Suppressor macrophage treated with lipopolysaccharide for 1 hour (primary cell): ENCODE data around the gene SLCO1B1.
"Not testable (repeated sequence)": the region's sequence is repeated elsewhere in the genome, so short reads cannot be mapped to it uniquely, and the experiment has no call there.

Experiments
- DNase-seq, 3 donors: peaks; one replicate each; pipeline ENCODE4 v3.0.0-alpha.2; 2020 to 2022

SLCO1B1 gene, protein sequence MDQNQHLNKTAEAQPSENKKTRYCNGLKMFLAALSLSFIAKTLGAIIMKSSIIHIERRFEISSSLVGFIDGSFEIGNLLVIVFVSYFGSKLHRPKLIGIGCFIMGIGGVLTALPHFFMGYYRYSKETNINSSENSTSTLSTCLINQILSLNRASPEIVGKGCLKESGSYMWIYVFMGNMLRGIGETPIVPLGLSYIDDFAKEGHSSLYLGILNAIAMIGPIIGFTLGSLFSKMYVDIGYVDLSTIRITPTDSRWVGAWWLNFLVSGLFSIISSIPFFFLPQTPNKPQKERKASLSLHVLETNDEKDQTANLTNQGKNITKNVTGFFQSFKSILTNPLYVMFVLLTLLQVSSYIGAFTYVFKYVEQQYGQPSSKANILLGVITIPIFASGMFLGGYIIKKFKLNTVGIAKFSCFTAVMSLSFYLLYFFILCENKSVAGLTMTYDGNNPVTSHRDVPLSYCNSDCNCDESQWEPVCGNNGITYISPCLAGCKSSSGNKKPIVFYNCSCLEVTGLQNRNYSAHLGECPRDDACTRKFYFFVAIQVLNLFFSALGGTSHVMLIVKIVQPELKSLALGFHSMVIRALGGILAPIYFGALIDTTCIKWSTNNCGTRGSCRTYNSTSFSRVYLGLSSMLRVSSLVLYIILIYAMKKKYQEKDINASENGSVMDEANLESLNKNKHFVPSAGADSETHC

DNA sequence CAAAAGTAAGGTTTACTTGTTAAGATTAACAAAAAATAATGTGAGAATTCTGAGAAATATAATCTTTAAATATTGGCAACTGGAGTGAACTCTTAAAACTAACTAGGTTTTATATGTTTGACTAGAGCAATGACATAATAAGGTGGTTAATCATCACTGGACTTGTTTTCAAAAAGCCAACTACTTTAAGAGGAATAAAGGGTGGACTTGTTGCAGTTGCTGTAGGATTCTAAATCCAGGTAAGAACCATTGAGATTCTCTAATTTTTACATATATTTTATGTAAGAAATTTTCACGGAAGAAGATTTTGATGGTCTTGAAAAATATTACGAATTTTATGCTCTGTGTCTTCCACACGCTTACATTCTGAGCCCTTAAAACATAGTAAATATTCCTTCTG, at the start of gene SLCO1B1:
Gene SLCO1B1 (plus strand): TSS at position 197 of the 400 bp plus-strand sequence. CDS start 10,381 bp downstream, outside the sequence.
- no peak for DNase-seq

DNA sequence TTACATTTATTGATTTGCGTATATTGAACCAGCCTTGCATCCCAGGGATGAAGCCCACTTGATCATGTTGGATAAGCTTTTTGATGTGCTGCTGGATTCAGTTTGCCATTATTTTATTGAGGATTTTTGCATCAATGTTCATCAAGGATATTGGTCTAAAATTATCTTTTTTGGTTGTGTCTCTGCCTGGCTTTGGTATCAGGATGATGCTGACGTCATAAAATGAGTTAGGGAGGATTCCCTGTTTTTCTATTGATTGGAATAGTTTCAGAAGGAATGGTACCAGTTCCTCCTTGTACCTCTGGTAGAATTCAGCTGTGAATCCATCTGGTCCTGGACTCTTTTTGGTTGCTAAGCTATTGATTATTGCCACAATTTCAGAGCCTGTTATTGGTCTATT, 46.2 kb upstream of the SLCO1B1 start:
- DNase-seq = not testable (repeated sequence)

DNA sequence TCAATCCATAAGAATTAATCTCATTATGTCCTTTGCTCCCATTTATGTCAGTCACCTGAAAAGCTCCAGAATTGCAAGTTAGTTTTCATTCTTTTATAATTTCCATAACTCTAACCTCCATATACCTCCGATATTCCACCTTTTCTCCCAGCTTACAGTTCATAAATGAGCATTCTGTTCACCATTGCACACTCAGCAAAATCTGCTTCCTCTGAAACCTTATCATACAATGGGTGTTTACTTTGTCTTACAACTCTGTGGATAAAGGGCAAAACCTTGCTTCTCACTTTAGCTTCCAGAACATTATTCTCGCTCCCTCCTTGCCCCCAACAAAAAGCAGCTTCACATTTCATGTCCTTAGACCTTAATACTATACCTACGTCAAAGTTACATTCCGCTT, 19.3 kb upstream of the SLCO1B1 start:
- no peak for DNase-seq

DNA sequence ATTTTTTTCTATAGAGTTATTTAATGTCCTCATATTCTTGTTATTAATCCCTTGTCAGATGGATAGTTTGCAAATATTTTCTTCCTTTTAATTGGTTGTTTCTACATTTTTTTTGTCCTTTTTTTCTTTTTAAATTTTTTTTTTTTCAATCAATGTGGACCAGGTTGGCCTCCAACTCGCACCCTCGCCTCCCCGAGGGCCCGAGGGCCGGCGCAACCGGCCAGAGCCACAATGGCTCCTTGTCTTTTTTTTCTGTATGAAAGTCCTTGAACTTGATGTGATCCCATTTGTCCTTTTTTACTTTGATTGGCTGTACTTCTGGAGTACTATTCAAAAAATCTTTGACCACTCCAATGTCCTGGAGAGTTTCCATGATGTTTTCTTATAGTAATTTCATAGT, 17.7 kb upstream of the SLCO1B1 start:
- DNase-seq = no peak

DNA sequence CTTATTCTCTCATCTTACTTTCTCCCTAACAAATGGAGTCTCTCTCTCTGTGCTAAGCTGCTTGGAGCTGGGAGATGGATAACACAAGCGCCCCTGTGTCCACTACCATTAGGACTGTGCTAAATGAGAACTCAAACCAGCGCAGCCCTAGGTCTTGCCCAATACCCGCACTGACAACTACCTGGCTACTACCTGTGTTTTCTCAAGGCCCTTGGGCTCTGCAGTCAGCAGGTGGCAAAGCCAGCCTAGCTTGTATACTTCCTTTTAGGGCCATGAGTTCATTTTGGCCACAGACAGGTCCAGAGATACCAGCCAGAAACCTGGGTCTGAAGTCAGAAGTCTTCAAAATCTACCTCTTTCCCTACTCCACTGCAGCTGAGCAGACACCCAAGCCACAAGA, 13.0 kb upstream of the SLCO1B1 start:
- DNase-seq = no peak

DNA sequence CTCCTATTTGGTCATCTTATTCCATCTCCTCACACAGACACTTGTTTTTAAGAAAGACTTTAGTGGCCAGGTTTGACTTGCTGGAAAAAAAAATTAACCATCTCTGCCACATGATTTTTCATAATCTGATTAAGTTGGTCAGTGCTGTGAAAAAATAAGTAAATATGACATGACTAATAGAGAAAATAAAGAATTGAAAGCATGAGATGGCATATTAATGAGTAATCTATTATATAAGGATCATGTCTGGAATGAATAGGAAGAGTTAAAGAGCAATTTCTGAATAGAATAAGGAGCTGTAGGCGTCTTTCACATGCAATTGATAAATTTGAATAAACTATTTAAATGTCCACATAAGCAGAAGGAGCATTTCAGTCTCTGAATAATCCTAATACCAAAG, 12.2 kb upstream of the SLCO1B1 start:
- DNase-seq = no peak

DNA sequence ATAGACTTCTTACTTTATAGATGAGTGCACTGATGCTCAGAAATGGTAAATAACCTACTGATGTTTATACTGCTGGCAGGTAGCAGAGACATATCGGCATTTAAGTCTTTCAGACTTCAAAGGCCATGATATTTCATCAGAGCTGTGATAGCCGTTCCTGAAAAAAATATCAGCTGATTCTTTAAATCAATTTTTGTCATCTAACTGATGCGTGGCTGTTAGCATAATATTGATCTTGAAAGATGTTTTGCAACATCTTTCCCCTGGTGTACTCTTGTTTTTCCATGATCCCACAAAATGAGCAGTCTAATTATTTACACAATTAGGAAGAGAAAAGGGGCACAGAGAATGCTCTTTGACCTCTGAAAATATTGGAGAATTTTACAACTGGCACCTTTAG, 1.6 kb upstream of the SLCO1B1 start:
- no peak for DNase-seq

DNA sequence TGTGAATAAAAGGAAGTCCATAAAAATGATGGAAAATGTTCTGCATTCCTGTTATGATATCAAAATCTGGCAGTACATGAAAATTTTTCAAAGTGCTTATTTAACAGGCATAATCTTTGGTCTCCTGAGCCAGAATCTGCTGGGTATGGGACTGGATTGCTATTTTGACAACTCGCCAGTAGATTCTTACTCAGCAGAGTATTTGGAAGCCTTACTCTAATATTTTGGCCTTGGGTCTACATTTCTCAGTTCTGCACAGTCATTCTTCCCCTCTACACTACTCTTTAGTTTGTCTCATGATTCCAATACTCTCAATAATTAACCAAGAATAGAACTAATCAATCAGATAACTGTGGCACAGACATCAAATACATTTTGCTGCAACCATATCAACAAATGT, 1.1 kb upstream of the SLCO1B1 start:
- no peak for DNase-seq

DNA sequence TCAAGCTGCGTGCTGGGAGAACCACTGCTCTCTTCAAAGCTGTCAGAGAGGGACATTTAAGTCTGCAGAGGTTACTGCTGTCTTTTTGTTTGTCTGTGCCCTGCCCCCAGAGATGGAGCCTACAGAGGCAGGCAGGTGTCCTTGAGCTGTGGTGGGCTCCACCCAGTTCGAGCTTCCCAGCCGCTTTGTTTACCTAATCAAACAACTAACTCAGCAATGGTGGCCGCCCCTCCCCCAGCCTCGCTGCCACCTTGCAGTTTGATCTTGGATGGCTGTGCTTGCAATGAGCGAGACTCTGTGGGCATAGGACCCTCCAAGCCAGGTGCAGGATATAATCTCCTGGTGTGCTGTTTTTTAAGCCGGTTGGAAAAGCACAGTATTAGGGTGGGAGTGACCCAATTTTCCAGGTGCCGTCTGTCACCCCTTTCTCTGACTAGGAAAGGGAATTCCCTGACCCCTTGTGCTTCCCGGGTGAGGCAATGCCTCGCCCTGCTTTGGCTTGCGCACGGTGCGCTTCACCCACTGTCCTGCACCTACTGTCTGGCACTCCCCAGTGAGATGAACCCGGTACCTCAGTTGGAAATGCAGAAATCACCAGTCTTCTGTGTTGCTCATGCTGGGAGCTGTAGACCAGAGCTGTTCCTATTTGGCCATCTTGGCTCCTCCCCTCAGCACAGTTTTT, 6.5 kb downstream of the SLCO1B1 start:
- not testable (repeated sequence) for DNase-seq

DNA sequence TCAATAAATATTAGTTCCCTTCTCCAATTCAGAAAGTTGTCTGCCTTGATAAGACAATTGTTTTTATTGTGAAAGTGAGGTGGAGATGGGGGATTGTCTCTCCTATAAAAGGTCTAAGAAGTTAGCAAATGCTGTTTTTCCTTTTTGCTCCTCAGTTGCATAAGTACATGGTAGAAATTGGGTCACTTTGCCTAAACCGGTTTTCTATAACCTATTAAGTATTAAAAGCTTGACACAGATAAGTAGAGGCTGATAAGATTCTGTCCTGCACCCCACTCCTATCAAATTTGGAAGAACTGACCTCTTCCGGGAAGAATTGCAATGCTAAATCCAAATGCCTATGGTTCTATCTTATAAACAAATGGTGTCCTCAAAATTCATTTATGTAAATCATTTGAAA, 7.0 kb downstream of the SLCO1B1 start:
- DNase-seq = no peak

DNA sequence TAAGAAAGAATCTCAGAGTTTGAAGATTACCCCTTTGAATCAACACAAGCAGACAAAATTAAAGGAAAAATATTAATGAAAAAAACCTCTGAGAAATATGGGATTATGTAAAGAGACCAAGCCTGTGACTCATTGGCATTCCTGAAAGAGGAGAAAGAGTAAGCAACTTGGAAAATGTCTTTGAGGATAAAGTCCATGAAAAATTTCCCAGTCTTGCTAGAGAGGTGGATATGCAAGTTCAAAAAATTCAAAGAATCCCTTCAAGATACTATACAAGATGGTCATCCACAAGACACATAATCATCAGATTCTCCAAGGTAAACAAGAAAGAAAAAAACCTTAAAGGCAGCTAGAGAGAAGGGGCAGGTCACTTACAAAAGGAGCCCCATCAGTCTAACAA, 13.3 kb downstream of the SLCO1B1 start:
- no peak for DNase-seq

DNA sequence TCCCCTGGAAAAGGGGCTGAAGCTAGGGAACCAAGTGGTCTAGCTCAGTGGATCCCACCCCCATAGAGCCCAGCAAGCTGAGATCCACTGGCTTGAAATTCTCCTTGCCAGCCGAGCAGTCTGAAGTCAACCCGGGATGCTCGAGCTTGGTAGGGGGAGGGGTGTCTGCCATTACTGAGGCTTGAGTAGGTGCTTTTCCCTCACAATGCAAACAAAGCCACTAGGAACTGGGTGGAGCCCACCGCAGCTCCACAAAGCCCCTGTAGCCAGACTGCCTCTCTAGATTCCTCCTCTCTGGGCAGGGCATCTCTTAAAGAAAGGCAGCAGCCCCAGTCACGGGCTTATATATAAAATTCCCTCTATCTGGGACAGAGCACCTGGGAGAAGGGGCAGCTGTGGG, 18.9 kb downstream of the SLCO1B1 start:
- DNase-seq = not testable (repeated sequence)

DNA sequence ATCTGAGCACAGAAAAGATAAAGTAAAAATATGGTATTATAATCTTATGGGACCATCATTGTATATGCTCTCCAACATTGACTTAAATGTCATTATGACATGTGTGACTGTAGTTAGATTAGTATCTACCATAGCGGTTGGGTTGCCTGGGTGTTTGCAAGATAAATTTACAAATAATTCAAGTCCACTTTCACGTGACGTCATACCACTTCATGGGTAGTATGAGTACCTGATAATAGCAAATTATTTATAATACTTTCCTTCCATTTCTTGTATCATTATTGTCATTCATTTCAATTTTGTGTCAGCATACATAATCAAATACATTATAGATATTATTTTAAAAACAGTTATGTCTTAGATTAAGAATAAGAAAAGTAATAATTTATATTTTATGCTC, 20.2 kb downstream of the SLCO1B1 start:
- no peak for DNase-seq

DNA sequence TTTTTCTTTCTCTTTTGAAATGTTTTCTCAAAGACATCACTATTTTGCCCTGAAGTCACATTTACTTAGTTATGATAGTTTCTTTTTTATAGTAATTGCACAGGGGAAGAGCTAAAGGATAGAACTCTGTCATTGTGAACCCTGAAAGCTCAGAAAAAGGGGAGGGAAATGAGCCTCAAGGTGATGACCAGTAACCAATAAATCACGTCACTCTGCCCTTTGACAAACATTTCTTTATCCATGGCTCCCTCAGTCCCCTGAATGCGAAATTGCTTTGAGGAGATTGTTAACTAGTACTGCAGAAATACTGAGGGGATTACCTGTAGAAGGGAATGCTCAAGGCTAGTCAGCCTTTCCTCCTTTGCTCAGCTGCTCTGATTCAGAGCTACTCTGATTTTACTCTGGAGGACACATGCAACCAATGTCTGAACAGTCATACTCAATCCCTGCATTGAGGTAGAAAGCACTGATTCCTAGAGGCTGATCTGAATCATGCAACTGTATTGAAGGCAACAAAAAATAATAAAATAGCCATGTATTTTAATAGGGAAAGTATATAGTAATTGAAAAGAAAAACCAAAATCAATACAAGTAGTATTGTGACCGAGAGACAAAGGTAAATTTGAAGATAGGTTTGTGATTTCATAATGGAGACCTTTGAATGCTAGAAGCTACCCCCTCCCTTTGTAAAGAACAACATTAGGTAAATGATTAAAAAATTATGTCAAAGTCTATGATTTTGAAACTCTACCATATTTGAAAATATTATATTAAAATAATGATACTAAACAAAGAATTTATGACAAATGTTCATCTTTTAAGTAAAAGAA, 24.7 kb downstream of the SLCO1B1 start:
- no peak for DNase-seq

DNA sequence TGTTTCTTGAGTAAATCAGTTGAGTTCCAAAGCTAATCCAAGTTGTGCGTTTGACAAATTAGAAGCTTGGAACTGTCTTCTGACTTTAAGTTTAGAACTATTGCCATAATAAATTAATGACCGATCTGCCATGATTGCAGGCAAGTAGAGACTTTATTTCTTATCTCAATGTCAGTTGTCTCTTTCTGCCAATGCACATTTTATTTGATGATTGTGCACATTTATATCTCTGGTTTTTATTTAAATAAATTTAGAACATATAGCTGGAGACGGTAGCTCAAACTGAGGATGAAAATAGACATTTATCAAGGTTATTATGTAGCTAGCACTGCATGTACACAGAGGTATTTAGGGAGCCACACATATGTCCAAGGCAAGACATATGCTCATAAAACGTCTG, 34.1 kb downstream of the SLCO1B1 start:
- no peak for DNase-seq

DNA sequence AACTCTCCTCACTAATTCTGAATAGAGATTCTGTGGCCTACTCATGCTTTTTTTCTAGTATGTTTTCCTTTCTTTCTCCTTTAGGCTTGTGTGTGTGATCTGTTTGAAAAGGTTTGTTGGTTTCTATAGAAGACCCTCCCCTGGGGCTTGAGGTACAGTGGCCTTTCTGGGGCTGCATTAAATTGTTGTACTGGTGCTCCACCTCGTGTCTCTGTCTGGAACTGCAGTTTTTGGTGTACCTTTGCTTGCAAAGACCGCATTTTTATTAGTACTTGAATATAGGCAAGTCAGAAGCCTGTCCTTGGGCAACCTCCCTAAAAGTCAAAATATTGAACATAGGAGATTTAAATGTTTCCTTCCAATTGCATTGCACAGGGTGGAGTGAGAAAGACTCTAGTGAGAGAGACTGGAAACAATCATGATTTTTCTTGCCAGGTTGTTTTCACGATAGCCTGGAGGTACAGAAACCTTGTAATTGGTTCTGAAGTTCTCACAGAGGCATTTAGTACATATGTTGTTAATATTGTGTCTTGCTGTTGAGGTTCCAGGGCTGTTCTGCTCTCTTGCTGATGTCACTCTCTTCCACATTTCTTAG, 39.0 kb downstream of the SLCO1B1 start:
- DNase-seq = peak; percentile 33 to 46 (median 43)

DNA sequence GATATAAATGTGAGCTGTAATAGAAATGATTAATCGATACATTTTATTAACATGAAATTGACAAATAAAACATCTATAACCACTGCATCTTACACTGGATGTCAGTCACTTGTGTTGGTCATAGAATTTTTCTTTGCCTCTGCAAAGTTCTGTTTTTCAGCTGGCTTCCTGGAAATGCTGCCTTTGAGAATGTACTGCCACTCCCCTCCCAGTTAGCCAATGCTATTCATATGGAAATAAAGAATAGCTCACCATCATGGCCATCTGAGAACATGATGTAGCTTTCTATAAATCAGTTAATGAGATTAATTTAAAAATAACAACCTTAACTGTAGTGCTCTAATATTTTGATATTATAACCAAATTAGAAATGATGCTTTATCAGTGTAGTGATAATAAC, 41.1 kb downstream of the SLCO1B1 start:
- DNase-seq = no peak

DNA sequence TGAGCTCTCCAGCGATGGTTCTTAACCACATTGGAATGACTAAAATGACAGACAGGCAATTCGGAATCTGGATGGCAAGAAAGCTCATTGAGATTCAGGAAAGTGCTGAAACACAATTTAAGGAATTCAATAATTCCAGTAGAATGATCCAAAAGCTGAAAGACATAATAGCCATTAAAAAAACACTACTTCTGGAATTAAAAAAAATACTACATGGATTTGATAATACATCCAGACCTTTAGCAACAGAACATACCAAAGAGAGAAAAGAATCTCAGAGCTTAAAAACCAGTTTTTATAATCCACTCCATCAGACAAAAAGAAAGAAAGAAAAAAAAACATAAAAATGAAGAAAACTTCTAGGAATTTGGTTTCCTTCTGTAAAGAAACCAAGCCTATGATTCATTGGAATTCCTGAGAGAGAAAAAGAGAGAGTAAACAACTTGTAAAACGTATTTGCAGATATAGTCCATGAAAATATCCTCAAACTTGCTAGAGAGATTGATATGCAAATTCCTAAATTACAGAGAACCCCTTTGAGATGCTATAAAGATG, 52.8 kb downstream of the SLCO1B1 start:
- DNase-seq = no peak

DNA sequence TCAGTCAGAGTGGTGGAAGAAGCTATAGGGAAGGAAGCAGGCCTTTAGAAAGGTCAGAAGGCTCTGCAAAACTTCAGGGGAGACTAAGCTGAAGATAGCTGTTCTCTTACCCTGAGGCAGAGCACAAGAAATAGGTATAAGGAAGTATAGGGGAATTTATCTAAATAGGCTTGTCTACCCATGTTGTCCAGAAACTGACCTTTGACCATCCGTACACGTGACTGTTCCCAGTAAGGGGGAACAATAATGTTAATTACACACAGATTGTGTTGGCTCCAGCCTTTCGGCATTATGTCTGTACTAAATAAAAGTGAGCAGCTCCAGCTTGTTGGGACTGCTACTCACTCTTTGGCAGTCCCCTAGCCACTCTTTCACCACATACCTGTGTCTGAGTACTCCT, 59.0 kb downstream of the SLCO1B1 start:
- DNase-seq = no peak

DNA sequence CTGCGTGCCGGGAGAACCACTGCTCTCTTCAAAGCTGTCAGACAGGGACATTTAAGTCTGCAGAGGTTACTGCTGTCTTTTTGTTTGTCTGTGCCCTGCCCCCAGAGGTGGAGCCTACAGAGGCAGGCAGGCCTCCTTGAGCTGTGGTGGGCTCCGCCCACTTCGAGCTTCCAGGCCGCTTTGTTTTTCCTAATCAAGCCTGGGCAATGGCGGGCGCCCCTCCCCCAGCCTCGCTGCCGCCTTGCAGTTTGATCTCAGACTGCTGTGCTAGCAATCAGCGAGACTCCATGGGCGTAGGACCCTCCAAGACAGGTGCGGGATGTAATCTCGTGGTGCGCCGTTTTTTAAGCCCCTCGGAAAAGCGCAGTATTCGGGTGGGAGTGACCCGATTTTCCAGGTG, 83.4 kb downstream of the SLCO1B1 start:
- DNase-seq = not testable (repeated sequence)

DNA sequence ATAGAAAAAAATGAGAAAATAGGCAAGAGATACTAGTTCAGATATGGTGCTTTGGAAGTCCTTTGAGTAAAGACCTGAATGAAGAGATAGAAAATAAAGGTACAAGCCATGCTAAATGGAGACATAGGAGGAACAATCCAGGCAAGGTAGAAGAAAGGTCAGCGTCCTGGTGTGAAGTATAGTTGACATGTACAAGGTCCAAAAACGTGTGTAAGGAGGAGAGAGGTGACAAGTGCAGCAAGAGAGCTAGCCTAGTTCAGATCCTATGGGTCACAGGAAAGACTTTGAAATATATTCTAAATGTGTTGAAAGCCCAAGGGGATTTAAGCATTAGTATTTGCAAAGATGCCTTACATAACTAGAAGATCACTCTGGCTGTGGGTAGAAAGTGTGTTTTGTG, 88.2 kb downstream of the SLCO1B1 start:
- DNase-seq = no peak

DNA sequence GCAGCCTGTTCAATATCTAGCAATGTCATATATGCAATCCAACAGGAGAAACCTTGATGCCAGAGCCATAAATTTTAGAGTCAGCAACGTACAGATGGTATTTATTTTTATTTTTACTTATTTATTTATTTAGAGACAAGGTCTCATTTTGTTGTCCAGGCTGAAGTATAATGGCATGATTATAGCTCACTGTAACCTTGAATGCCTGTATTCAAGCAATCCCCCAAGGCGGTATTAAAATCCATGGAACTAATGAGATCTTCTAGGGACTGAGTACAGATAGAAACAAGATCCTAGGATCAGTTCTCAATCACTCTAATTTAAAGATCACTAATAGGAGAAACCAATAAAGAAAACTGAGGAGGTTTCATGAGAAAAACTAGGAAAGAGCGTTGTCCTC, 89.3 kb downstream of the SLCO1B1 start:
- DNase-seq = no peak
